GM13976 (cell line): ENCODE results near the gene OVCA2.

Source experiments
- DNase-seq: peaks from one replicate; pipeline ENCODE4 v3.0.0; 2012; ENCODE audit warnings: low spot score
- CTCF ChIP-seq: IDR thresholded peaks from 2 replicates; pipeline ENCODE4 v1.5.1; 2012; ENCODE audit warnings: borderline replicate concordance, mild to moderate bottlenecking; ENCODE audit not compliant: insufficient read depth; ENCODE audit errors: extremely low read depth, missing control alignments, control extremely low read depth
- in situ Hi-C: fragments of 300-500 bp; cut with MboI; formaldehyde crosslinking; loops from one replicate; pipeline ENCODE4 v1.12.0; 2022; ENCODE audit warnings: low sequenced_read_pairs, mixed read lengths, inconsistent platforms; ENCODE audit not compliant: unreplicated experiment

The OVCA2 gene

DNA sequence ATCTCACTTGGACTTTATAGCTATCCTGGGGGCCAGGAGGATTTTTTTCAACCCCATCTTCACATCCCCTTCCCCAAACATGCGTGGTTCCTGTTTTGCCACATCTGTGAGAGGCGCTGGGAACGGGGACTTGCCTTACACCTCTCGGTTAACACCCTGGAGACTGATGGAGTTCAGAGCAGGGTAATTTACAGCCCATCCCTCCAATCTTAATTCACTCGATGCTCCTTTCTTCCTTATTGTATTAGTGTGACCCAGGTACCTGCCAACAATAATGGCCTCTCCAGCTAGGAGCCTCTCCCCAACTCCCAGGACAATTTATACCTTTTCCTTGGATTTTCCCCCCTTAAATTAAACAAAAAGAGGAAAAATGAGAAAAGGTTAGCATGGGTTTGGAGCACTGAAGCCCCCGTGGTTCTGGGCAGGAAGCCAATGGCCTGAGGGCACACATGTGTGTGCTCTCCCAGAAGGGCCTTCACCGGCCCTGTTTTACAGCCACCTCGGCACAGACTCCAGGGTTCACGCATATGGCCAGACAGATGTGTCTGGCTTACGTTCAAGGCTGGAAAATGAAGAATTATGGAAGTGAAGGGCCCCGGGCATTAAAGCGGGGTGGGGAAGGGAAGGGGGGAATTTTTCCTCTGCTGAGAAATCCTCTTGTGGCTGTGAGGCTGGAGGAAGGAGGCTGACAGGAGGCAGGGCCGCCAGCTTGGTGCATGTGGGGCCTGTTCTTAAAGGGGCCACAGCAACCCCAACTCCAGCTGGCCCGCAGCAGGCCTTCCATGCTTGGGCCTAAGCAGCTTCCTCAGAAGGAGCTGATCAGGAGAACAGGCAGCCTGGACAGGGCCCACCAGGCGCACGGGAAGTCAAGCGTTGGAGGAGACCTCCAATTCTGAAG, 34.5 kb downstream of the OVCA2 start:
- TF ChIP-seq CTCF, result no peak
- in situ Hi-C loops, result no loop called here
- DNase-seq, result no peak

DNA sequence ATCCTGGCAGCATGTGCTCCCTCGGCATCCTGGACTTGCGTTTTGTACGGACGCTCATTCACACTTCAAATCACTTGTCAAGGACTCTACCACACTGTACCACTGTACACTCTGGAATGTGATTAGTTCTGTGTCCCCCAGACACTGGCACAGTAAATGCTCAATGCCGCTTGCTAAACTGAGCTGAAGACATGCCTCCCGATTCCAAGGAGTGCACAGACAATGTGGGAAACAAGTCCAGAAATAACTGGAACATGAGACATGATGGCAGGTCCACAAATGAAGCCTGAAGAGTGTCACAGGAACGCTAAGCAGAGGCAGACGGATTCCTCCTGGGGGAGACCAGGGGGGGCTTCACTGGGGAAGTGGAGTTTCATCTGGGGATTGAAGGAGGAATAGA, 35.2 kb downstream of the OVCA2 start:
- DNase-seq, result no peak
- in situ Hi-C loops, result no loop called here
- no peak for TF ChIP-seq CTCF

- no peak for DNase-seq
- in situ Hi-C loops, result no loop called here
- TF ChIP-seq CTCF, result no peak
These were observed 39.7 kb downstream of the OVCA2 start for GRCh38 chr17:2081564-2081963.

DNA sequence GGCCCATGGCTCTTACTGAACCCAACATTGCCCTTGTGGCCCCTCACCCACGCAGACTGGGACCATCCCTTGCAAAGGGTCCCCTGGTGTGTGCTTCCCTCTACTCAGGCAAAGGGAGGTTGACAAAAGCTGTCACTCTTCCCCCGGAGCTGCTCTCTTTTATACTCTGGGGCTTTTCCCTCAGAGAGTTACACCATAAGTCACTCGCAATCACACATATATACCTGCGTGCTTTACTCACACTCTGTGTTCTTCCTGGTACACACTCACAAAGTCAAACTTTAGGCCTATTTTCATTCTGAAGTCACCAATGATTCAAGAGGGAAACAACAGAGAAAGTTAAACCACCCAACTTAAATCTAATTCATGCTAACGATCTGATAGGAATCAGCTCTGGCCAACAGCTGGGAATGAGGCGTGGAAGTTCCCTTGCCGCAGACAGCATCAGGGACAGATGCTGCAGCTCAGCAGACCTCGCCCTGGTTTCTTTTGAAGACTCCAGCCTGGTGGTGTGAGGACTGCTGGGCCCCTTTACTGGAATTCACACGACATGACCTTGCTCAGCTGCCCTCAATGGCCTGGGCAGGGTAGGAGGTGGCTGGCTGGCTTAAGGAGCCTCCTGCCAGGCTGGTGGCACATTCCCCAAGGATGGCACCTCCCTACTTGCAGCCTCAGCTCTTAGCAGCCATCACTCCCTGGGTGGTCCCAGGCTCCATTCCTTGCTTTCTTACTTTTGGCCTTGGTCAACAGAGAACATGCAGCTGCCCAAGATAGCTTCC, 40.4 kb downstream of the OVCA2 start:
- in situ Hi-C loops, result no loop called here
- no peak for DNase-seq
- TF ChIP-seq CTCF, result no peak

- peak; percentile 31 for TF ChIP-seq CTCF
- in situ Hi-C loops, result no loop called here
- DNase-seq, result peak; percentile 81
These were observed 41.8 kb downstream of the OVCA2 start for GRCh38 chr17:2083613-2084035.

- TF ChIP-seq CTCF, result no peak
- in situ Hi-C loops, result no loop called here
- DNase-seq, result no peak
These were observed 42.4 kb downstream of the OVCA2 start for GRCh38 chr17:2084036-2084765.
